PC-9 (cell line): ENCODE results near the gene RFX4.

Experiments used
- CTCF ChIP-seq: fragments of 200-600 bp; sonication (generic); conservative IDR thresholded peaks from 2 replicates; pipeline ENCODE4 v1.6.1; 2017; ENCODE audit warnings: mixed run types, antibody characterized with exemption, mild to moderate bottlenecking, moderate library complexity
- EZH2 ChIP-seq: fragments of 200-600 bp; sonication (generic); IDR thresholded peaks from 2 replicates; pipeline ENCODE4 v1.8.0; 2017; ENCODE audit warnings: antibody characterized with exemption, low read depth

DNA sequence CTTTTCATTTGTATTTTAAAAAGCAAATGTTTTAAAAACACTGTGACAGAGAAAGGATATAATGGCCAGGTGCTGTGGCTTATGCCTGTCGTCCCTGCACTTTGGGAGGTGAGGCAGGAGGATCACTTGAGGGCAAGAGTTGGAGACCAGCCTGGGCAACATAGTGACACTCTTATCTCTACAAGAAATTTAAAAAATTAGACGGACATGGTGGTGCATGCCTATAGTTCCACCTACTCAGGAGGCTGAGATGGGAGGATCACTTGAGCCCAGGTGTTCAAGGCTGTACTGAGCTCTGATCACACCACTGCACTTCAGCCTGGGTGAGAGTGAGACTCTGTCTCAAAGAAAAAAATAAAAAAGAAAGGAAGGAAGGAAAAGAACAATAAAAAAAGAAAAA is 7.8 kb downstream of the RFX4 start:
- TF ChIP-seq CTCF (no peak), EZH2 (no peak)
